Activated naive CD4-positive, alpha-beta T cell treated with anti-CD3 and anti-CD28 coated beads, Interleukin-2, amount 50 U/mL, for 72 hours (primary cell): ENCODE data around the gene DCAF4. TPM values are rescaled to one million over a fixed set of nuclear protein-coding genes. Genes with fewer than 3 reads are reported as not detected.

Experiments
- ATAC-seq, 2 donors: fragments of 150-1000 bp; cut with Tn5 transposase; 2 replicates each; pipeline ENCODE4 v1.10.0; 2021; ENCODE audit warnings: mild to moderate bottlenecking in 2 of 2, moderate library complexity in 2 of 2
- DNase-seq, 2 donors: peaks; one replicate each; pipeline ENCODE4 v3.0.0; 2021 to 2022; ENCODE audit warnings: low spot score in 2 of 2
- H3K27ac Mint-ChIP-seq, 2 donors: one replicate each; pipeline ENCODE4 v1.8.0; 2022; ENCODE audit warnings: mild to moderate bottlenecking in 2 of 2, mixed read lengths in 2 of 2
- H3K36me3 Mint-ChIP-seq, 2 donors: one replicate each; pipeline ENCODE4 v1.8.0; 2022; ENCODE audit warnings: mixed read lengths in 2 of 2
- H3K9me3 Mint-ChIP-seq, 2 donors: one replicate each; pipeline ENCODE4 v1.8.0; 2022; ENCODE audit warnings: mixed read lengths in 2 of 2
- total RNA-seq, 2 donors: library from RNA; stranded (reverse); gene quantifications; one replicate each; pipeline ENCODE4 v1.2.3, GENCODE V29; 2022

The DCAF4 gene, protein sequence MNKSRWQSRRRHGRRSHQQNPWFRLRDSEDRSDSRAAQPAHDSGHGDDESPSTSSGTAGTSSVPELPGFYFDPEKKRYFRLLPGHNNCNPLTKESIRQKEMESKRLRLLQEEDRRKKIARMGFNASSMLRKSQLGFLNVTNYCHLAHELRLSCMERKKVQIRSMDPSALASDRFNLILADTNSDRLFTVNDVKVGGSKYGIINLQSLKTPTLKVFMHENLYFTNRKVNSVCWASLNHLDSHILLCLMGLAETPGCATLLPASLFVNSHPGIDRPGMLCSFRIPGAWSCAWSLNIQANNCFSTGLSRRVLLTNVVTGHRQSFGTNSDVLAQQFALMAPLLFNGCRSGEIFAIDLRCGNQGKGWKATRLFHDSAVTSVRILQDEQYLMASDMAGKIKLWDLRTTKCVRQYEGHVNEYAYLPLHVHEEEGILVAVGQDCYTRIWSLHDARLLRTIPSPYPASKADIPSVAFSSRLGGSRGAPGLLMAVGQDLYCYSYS
- 10 to 100 TPM; 17.7 to 20.5 TPM for total RNA-seq

DNA sequence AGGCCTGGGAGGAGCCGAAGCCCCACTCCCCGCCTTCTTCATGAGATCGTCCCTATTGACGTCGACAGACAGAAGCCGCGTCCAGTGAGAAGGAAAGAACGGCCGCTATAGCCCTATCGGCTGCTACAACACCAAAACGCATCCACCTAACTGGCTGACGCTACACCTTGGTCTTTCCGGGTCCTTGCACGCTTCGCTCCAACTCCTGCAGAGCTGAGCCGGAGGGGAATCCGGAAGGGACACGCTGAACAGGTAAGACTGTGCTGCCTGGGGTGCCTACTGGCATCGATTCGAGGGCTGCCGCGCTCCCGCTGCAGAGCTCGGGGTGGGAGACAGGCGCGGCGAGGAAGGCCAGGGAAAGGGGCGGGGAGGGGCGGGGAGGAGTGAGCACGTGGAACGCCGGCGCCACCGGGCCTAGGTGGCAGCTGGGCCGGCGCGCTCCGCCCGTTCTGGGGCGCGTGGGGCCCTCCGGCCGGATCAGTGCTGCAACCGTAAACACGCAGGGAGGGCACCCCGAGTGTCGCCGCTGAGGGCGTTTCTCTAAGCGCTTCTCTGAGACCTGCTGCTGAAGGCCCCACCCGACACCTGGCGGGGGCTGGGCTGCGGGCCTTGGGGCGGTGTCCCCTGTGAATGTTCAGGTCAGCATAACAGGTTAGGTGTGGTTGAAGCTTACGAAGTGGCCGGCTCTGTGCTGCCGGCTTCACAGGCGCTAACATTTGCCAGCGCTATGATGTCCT is at the start of gene DCAF4:
TSS of gene DCAF4 (plus strand) at position 173 of the 737 bp plus-strand sequence. CDS start 11,515 bp downstream, outside the sequence.
- H3K36me3 Mint-ChIP-seq: no peaks in the 10 kb centered on the region
- H3K9me3 Mint-ChIP-seq: no peaks in the 10 kb centered on the region
- peak; percentile 88 to 91 for DNase-seq
- H3K27ac Mint-ChIP-seq: peak within 1 kb of the TSS; percentile 89 to 93
- ATAC-seq: peak; percentile 96 to 98

DNA sequence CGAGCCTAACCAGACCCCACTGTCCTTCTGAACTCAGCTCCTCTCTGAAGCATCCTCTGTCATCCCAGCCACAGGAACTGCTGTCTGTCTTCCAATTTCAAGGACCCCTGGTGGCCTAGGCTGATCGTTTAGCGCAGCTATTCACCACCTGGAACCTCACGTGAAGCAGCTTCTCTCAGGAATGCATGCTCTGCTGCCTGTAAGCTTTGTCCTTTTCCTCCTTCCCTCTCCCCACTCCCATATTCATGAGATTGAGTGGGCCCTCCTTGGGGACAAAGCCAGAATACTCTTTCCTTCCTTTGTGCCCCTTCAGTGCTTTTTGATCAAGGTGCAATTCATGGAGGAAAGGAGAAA is 49.6 kb upstream of the DCAF4 start:
- Mint-ChIP-seq H3K9me3 (no peaks in the 10 kb centered on the region), H3K27ac (no peak overlapping the region), H3K36me3 (peaks cover 0 to 5% of the 10 kb centered on the region in 2 donors)
- ATAC-seq (no peak), DNase-seq (no peak)

DNA sequence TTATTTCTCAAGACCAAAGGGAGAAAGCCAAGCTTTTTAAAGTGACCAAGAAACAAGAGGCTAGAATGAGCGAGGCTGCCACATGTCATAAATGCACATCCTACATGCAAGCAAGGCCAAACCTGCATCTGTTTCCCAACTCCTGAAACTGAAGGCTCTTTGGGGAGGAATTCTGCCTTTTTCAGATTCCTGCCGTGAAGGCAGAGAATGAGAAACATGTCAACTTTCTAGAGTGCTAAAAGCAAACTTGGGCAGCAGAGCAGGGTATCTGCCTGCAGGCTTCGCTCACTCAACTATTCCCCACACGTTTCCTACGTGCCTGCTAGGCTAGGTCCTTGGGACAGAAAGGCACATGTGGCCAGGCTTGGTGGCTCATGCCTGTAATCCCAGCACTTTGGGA is 47.5 kb upstream of the DCAF4 start:
- H3K36me3 Mint-ChIP-seq: no peaks in the 10 kb centered on the region
- H3K27ac Mint-ChIP-seq: no peak overlapping the region
- DNase-seq: no peak
- no peak for ATAC-seq
- no peaks in the 10 kb centered on the region for H3K9me3 Mint-ChIP-seq

GRCh38 chr14:72879431-72879830 is 46.8 kb upstream of the DCAF4 start:
- ATAC-seq (no peak), DNase-seq (no peak)
- H3K27ac Mint-ChIP-seq: peak overlapping the region in 1 of 2 donors; percentile 29
- no peaks in the 10 kb centered on the region for H3K9me3 Mint-ChIP-seq
- H3K36me3 Mint-ChIP-seq: no peaks in the 10 kb centered on the region

- no peak for ATAC-seq
- Mint-ChIP-seq H3K36me3 (no peaks in the 10 kb centered on the region), H3K9me3 (no peaks in the 10 kb centered on the region)
Measured at GRCh38 chr14:72880164-72880563, 46.1 kb upstream of the DCAF4 start.

GRCh38 chr14:72880820-72881219 is 45.4 kb upstream of the DCAF4 start:
- Mint-ChIP-seq H3K36me3 (no peaks in the 10 kb centered on the region), H3K27ac (no peak overlapping the region), H3K9me3 (no peaks in the 10 kb centered on the region)
- DNase-seq (no peak), ATAC-seq (no peak)

More at GRCh38 chr14:72880164-72880563, 46.1 kb upstream of the DCAF4 start:
- no peak for DNase-seq
- H3K27ac Mint-ChIP-seq: no peak overlapping the region

GRCh38 chr14:72881543-72881942 is 44.7 kb upstream of the DCAF4 start:
- no peaks in the 10 kb centered on the region for H3K36me3 Mint-ChIP-seq

GRCh38 chr14:72882047-72882446 is 44.2 kb upstream of the DCAF4 start:
- Mint-ChIP-seq H3K27ac (no peak overlapping the region), H3K36me3 (no peaks in the 10 kb centered on the region), H3K9me3 (no peaks in the 10 kb centered on the region)
- ATAC-seq (no peak), DNase-seq (no peak)

More at GRCh38 chr14:72881543-72881942, 44.7 kb upstream of the DCAF4 start:
- Mint-ChIP-seq H3K27ac (no peak overlapping the region), H3K9me3 (no peaks in the 10 kb centered on the region)
- ATAC-seq: no peak
- DNase-seq: no peak

DNA sequence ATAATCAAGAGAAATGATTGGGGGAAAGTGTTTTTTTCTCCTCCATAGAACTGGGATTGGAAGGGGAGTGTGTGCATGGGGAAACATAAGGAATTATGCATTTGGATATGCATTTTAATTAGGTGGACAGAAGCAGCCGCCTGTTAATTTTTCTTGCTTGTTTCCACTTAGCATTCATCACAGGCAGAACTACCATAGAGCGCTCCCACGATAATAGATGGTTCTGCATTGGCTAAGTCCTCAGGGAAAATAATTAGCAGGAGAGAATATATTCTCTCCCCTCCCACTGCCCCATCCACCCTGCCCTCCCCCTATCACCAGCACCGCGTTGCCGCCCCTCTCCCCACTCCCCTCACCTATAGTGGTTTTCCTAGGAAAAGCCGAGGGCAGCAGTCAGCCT is 43.8 kb upstream of the DCAF4 start:
- Mint-ChIP-seq H3K9me3 (no peaks in the 10 kb centered on the region), H3K27ac (no peak overlapping the region), H3K36me3 (no peaks in the 10 kb centered on the region)
- DNase-seq (no peak), ATAC-seq (no peak)

- ATAC-seq (no peak), DNase-seq (no peak)
- no peaks in the 10 kb centered on the region for H3K9me3 Mint-ChIP-seq
- H3K36me3 Mint-ChIP-seq: no peaks in the 10 kb centered on the region
- no peak overlapping the region for H3K27ac Mint-ChIP-seq
Measured at GRCh38 chr14:72883109-72883508, 43.2 kb upstream of the DCAF4 start.

GRCh38 chr14:72883961-72884360 is 42.3 kb upstream of the DCAF4 start:
- ATAC-seq: peak; percentile 52 to 67
- Mint-ChIP-seq H3K9me3 (no peaks in the 10 kb centered on the region), H3K27ac (peak overlapping the region in 1 of 2 donors; percentile 82), H3K36me3 (no peaks in the 10 kb centered on the region)
- DNase-seq: no peak

GRCh38 chr14:72884386-72884785 is 41.9 kb upstream of the DCAF4 start:
- no peak overlapping the region for H3K27ac Mint-ChIP-seq
- no peaks in the 10 kb centered on the region for H3K36me3 Mint-ChIP-seq
- DNase-seq: no peak
- ATAC-seq: no peak
- no peaks in the 10 kb centered on the region for H3K9me3 Mint-ChIP-seq

DNA sequence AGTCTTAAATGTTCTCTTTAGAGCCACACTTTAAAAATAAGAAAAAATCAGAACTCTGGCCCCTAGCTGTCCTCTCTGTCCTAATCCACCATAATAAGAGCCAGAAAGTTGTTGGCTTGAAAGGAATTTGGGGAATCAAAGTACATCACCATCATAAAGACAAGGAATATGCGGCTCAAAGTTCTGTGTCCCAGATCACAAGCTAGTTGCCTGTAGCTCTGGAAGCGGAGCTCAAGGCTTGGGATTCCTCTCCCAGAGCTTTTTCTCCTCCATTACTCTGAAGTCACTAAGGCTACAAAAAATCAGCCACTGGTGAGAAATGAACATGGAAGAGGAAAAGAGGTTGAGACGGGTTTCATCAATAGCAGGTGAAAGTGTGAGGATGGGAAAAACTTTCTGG is 38.8 kb upstream of the DCAF4 start:
- H3K36me3 Mint-ChIP-seq: peaks cover 2% of the 10 kb centered on the region in 2 donors
- H3K9me3 Mint-ChIP-seq: no peaks in the 10 kb centered on the region
- no peak for DNase-seq
- no peak overlapping the region for H3K27ac Mint-ChIP-seq
- ATAC-seq: no peak

GRCh38 chr14:72888192-72888591 is 38.1 kb upstream of the DCAF4 start:
- no peak overlapping the region for H3K27ac Mint-ChIP-seq
- ATAC-seq (no peak), DNase-seq (no peak)
- H3K9me3 Mint-ChIP-seq: no peaks in the 10 kb centered on the region
- peaks cover 5 to 6% of the 10 kb centered on the region in 2 donors for H3K36me3 Mint-ChIP-seq

DNA sequence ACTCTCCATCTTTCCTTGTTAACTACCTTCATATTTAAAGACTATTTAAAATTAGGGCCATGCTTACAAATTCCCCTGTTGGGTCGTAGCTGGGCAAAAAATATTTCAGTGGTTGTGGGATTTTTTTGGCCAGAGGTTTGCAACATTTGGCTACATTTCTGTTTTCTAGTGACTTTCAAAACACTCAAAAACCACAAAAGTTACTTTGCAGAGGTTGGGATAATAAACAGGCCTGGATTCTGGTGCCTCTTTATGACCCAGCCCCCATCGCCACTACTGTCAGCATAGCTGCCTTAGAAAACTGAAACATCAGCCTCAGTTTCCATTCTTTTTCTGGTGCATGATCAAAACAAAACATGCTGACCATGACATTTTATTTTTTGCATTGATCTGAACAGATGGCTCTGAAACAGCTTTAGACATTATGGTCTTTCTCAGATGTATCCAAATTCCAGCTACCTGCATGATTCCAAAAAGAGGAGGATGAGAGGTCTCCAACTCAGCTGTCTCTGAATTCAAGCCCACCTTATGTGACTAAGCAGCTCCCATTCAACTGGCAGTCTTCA is 37.5 kb upstream of the DCAF4 start:
- DNase-seq: no peak
- peaks cover 5 to 6% of the 10 kb centered on the region in 2 donors for H3K36me3 Mint-ChIP-seq
- no peaks in the 10 kb centered on the region for H3K9me3 Mint-ChIP-seq
- no peak for ATAC-seq
- H3K27ac Mint-ChIP-seq: no peak overlapping the region

DNA sequence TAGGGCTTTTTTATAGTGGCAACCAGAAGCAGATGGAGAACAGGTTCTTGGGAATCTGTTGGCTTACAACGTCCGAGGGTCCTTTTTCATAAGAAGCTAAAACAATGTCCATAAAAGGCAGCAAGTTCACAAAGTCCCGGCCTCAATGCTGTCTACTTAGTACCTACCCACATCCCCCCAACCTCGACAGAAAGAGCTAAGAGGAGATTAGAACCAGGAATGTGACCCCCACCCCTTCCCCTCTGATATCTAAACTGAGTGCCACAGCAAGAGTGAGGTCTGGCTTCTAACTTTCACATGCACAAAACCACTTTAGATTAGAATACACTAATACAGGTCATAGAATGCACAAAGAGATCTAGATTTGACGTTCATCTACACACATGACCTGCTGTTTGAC is 36.9 kb upstream of the DCAF4 start:
- DNase-seq (no peak), ATAC-seq (no peak)

DNA sequence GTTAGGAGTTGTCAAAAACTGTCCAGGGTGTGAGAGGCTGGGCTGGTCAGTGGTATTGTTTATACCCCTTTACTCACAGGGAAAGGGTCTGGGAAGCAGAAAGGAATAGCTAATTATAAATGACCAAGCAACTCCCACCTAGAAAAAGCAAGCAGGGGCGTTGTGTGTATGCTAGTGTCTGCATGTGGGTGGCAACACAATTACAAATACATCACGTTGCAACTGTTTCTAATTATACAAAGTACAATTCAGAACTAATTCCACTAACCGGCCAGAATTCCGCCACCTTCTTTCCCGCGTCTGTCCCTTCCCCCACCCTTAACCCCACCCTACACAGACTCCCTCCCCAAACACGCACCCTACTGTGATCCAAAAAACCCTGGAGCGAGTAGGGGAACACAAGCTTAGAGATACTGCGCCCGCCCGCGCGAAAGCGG is 34.6 kb upstream of the DCAF4 start:
- peaks cover 5 to 6% of the 10 kb centered on the region in 2 donors for H3K36me3 Mint-ChIP-seq
- no peak for DNase-seq
- H3K9me3 Mint-ChIP-seq: no peaks in the 10 kb centered on the region
- ATAC-seq: no peak
- H3K27ac Mint-ChIP-seq: no peak overlapping the region

More for the DNA sequence above, 36.9 kb upstream of the DCAF4 start:
- Mint-ChIP-seq H3K36me3 (peaks cover 5 to 6% of the 10 kb centered on the region in 2 donors), H3K9me3 (no peaks in the 10 kb centered on the region), H3K27ac (no peak overlapping the region)
